Measurements from ENCODE around the gene HMOX1. TPM values are rescaled to one million over a fixed set of nuclear protein-coding genes. Genes with fewer than 3 reads are reported as not detected.

Gene HMOX1
- total RNA-seq, 1 donor from 2014 or later, result 4.3 TPM

DNA sequence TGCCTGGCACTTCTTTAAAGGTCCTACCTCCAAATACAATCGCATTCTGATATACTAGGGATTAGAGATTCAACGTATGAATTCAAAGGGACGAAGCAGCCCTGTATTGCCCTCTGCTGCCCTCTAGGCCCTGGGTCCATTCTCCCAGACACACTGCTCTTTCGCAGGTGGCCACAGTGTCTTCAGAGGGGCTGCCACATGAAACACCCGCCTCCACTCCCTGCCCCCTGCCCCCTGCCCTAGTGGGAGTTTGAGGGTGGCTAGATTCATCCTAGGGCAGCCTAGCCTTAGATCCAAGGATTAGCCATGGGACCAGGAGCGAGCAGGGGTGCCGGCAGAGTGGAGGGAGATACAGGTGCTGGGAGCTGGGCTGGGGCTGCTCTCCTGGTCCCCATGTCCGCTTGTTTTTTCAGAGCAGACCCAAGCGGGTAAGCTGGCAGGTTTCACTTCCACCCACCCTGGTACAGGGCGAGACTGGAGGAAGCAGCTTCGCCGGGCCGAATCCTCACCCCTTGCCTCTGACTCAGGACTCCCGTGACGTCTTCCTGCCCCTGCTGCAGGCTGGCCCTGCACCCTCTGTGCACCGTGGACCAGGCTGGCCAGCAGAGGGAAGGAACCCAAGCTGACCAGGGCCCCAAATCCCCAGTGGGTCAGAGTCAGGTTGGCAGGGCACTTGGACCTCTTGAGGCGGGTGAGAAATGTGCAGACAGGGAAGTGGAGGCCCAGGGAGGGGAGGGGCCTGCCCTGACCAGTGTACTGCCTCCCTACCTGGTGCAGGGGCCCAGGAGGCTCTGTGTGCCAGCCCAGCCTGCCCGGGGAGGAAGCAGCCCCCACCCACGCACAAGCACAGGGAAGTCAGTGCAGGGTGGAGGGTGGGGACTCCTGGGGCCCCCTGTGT is 28.4 kb upstream of the HMOX1 start:
- peaks cover 6% of the 10 kb centered on the region for H3K4me1 Mint-ChIP-seq (ENCODE audit: low read depth)
- peaks cover 6% of the 10 kb centered on the region for H3K27me3 Mint-ChIP-seq
- H3K27ac Mint-ChIP-seq, result peak overlapping the region; percentile 78
- H3K9me3 Mint-ChIP-seq (ENCODE audit: low read depth), result no peaks in the 10 kb centered on the region
- TF ChIP-seq, protein P1, sequence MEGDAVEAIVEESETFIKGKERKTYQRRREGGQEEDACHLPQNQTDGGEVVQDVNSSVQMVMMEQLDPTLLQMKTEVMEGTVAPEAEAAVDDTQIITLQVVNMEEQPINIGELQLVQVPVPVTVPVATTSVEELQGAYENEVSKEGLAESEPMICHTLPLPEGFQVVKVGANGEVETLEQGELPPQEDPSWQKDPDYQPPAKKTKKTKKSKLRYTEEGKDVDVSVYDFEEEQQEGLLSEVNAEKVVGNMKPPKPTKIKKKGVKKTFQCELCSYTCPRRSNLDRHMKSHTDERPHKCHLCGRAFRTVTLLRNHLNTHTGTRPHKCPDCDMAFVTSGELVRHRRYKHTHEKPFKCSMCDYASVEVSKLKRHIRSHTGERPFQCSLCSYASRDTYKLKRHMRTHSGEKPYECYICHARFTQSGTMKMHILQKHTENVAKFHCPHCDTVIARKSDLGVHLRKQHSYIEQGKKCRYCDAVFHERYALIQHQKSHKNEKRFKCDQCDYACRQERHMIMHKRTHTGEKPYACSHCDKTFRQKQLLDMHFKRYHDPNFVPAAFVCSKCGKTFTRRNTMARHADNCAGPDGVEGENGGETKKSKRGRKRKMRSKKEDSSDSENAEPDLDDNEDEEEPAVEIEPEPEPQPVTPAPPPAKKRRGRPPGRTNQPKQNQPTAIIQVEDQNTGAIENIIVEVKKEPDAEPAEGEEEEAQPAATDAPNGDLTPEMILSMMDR (IDR thresholded peaks at IDR 0.05; ENCODE audit: unreplicated experiment), result peak; percentile 45
- peak overlapping the region; percentile 77 for H3K4me3 Mint-ChIP-seq (ENCODE audit: low read depth)
- H3K36me3 Mint-ChIP-seq (ENCODE audit: insufficient read depth), result no peaks in the 10 kb centered on the region
- DNase-seq (ENCODE audit: low spot score, unreplicated experiment), result no peak

DNA sequence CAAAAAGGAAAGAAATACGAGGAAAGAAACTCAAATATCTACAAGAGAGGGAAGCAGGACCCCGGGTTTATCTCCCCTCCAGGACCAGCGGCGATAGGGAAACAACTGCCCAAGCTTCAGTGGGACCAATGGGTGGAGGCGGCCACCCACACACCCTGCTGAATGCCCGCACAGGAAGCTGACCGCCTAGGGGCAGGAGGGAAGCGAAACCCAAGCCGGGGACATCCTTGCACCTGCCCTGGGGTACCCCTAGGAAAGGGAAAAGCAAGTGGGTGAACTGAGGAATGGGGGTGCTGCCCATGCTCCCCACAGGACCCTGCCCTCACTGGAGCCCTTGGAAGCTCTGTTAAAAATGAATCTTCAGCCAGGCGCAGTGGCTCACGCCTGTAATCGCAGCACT is 27.6 kb upstream of the HMOX1 start:
- Mint-ChIP-seq H3K27ac (no peak overlapping the region), H3K27me3 (peaks cover 6% of the 10 kb centered on the region), H3K36me3 (ENCODE audit: insufficient read depth) (no peaks in the 10 kb centered on the region), H3K4me1 (ENCODE audit: low read depth) (peaks cover 6% of the 10 kb centered on the region), H3K4me3 (ENCODE audit: low read depth) (no peak overlapping the region), H3K9me3 (ENCODE audit: low read depth) (no peaks in the 10 kb centered on the region)
- DNase-seq (ENCODE audit: low spot score, unreplicated experiment), result no peak
- TF ChIP-seq, protein P1 (IDR thresholded peaks at IDR 0.05; ENCODE audit: unreplicated experiment), result no peak

DNA sequence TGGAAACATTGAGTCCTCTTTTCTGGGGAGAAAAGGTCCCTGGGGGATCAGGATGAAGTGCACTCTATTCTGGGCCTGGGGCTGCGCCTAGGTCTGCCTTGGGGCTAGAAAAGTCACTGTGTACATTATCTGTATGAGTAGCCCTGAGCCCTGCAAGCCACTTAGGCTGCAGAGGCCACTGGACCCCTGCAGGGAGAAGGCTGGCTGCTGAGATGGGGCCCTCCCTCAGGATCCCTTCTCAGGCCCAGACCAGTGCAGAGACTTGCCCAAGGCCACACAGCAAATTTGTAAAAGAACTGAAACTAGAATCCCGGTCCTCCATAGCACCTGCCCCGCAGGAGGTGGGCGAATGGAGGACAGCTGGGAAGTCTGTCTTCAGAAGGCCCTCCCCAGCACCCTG is 26.8 kb upstream of the HMOX1 start:
- TF ChIP-seq, protein P1 (IDR thresholded peaks at IDR 0.05; ENCODE audit: unreplicated experiment), result no peak
- Mint-ChIP-seq H3K27ac (no peak overlapping the region), H3K4me1 (ENCODE audit: low read depth) (peaks cover 6% of the 10 kb centered on the region), H3K9me3 (ENCODE audit: low read depth) (no peaks in the 10 kb centered on the region), H3K27me3 (peaks cover 6% of the 10 kb centered on the region), H3K4me3 (ENCODE audit: low read depth) (no peak overlapping the region), H3K36me3 (ENCODE audit: insufficient read depth) (no peaks in the 10 kb centered on the region)
- DNase-seq (ENCODE audit: low spot score, unreplicated experiment), result no peak

DNA sequence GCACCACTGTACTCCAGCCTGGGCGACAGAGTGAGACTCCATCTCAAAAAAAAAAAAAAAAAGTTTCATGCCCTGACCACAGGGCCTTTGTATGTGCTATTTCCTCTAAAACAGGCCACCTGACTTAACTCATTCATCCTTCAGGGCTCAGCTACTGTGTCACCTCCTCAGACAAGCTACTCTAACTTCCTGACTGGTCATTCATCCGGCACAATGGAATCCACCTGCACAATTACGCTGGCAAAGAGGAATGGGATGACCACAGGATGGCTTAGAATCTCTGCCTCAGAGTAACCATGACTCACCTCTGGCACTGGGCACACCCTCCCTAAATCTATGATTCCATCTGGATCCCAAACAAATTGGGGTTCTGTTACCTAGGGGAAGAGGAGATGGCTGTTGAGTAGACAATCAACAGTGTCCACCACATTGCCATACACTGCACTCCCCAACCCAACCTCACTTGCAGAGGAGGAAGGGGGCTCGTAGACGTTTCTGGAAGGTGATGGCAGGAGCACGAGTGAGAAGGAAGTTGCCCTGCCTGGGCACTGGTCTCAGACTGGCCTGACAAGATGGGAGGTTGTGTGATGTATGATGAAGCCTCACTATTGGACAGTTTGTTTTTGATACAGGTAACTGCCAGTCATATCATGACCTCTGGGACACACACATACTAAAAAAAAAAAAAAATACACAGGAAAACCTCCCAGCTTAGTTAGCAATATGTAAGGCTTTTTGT is 22.8 kb upstream of the HMOX1 start:
- no peaks in the 10 kb centered on the region for H3K9me3 Mint-ChIP-seq (ENCODE audit: low read depth)
- no peaks in the 10 kb centered on the region for H3K27me3 Mint-ChIP-seq
- TF ChIP-seq, protein P1 (IDR thresholded peaks at IDR 0.05; ENCODE audit: unreplicated experiment), result no peak
- no peaks in the 10 kb centered on the region for H3K36me3 Mint-ChIP-seq (ENCODE audit: insufficient read depth)
- no peak overlapping the region for H3K4me3 Mint-ChIP-seq (ENCODE audit: low read depth)
- no peak overlapping the region for H3K27ac Mint-ChIP-seq
- H3K4me1 Mint-ChIP-seq (ENCODE audit: low read depth), result no peaks in the 10 kb centered on the region
- DNase-seq (ENCODE audit: low spot score, unreplicated experiment), result no peak

DNA sequence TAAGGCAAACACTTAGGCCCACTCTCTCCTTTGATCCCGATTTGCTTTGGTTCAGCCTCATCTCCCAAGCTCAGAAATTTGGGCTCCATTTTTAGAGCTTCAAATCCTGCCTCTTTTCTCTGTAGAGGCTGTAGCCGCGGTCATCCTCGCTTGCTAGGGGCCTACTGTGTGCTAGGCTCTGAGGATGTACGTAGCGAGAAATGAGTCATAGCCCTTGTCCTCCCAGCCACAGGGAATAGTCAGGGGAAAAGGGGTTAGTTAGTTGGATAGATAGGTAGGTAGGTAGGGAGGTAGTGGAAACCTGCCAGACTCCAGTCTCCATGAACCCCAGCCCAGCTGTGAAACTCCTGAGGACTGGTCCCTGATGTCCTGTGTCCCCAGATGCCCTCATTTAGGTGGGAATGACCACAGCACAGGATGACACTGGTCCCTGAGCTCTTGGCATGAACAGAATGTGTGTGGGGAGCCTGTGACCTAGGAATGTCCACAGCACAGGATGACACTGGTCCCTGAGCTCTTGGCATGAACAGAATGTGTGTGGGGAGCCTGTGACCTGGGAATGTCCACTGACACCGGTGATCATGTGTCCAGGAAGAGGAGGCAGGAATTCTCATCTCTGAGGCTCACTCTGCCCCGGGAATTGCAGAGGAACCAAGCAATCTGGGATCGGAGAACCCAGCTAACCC is 21.4 kb upstream of the HMOX1 start:
- H3K36me3 Mint-ChIP-seq (ENCODE audit: insufficient read depth), result no peaks in the 10 kb centered on the region
- H3K4me3 Mint-ChIP-seq (ENCODE audit: low read depth), result no peak overlapping the region
- H3K27ac Mint-ChIP-seq, result no peak overlapping the region
- H3K4me1 Mint-ChIP-seq (ENCODE audit: low read depth), result no peaks in the 10 kb centered on the region
- H3K9me3 Mint-ChIP-seq (ENCODE audit: low read depth), result no peaks in the 10 kb centered on the region
- DNase-seq (ENCODE audit: low spot score, unreplicated experiment), result no peak
- TF ChIP-seq, protein P1 (IDR thresholded peaks at IDR 0.05; ENCODE audit: unreplicated experiment), result no peak
- no peaks in the 10 kb centered on the region for H3K27me3 Mint-ChIP-seq
